ENCODE data around the gene AP1S1.

The AP1S1 gene

GRCh38 chr7:101140339-101140699 is 14.0 kb upstream of the AP1S1 start:
- no peak for TF ChIP-seq CTCF (IDR thresholded peaks at IDR 0.05; ENCODE audit: low read depth, low read length)
- DNase-seq (ENCODE audit: low read depth in 2 of 2): peak; percentile 62 to 87
- H3K4me3 ChIP-seq (replicated peaks in 1 of 2; ENCODE audit: low read depth in 2 of 2, low read length in 2 of 2): no peak overlapping the region

GRCh38 chr7:101140746-101141382 is 13.4 kb upstream of the AP1S1 start:
- H3K4me3 ChIP-seq (replicated peaks in 1 of 2; ENCODE audit: low read depth in 2 of 2, low read length in 2 of 2): no peak overlapping the region
- TF ChIP-seq CTCF (IDR thresholded peaks at IDR 0.05; ENCODE audit: low read depth, low read length): no peak
- no peak for DNase-seq (ENCODE audit: low read depth in 2 of 2)

- H3K4me3 ChIP-seq (replicated peaks in 1 of 2; ENCODE audit: low read depth in 2 of 2, low read length in 2 of 2): no peak overlapping the region
- TF ChIP-seq CTCF (IDR thresholded peaks at IDR 0.05; ENCODE audit: low read depth, low read length): no peak
These were observed 2.2 kb upstream of the AP1S1 start for GRCh38 chr7:101151908-101152651.

GRCh38 chr7:101154693-101155102 is 422 bp downstream of the AP1S1 start:
- peak overlapping the region; percentile 91 to 95 for H3K4me3 ChIP-seq (replicated peaks in 1 of 2; ENCODE audit: low read depth in 2 of 2, low read length in 2 of 2)
- DNase-seq (ENCODE audit: low read depth in 2 of 2): peak in 1 of 2 donors; percentile 16

More at GRCh38 chr7:101151908-101152651, 2.2 kb upstream of the AP1S1 start:
- no peak for DNase-seq (ENCODE audit: low read depth in 2 of 2)

GRCh38 chr7:101155303-101155702 is 1.0 kb downstream of the AP1S1 start:
- DNase-seq (ENCODE audit: low read depth in 2 of 2): no peak
- no peak for TF ChIP-seq CTCF (IDR thresholded peaks at IDR 0.05; ENCODE audit: low read depth, low read length)
- H3K4me3 ChIP-seq (replicated peaks in 1 of 2; ENCODE audit: low read depth in 2 of 2, low read length in 2 of 2): peak overlapping the region; percentile 91 to 95

More at GRCh38 chr7:101154693-101155102, 422 bp downstream of the AP1S1 start:
- no peak for TF ChIP-seq CTCF (IDR thresholded peaks at IDR 0.05; ENCODE audit: low read depth, low read length)

- peak; percentile 28 for TF ChIP-seq CTCF (IDR thresholded peaks at IDR 0.05; ENCODE audit: low read depth, low read length)
- DNase-seq (ENCODE audit: low read depth in 2 of 2): peak in 1 of 2 donors; percentile 16
- no peak overlapping the region for H3K4me3 ChIP-seq (replicated peaks in 1 of 2; ENCODE audit: low read depth in 2 of 2, low read length in 2 of 2)
These were observed 2.0 kb downstream of the AP1S1 start for GRCh38 chr7:101156277-101156676.
